MG63 (cell line): ENCODE data around the gene CCDC68. TPM values are rescaled to one million over a fixed set of nuclear protein-coding genes. Genes with fewer than 3 reads are reported as not detected.
"Not testable (repeated sequence)": the region's sequence is repeated elsewhere in the genome, so short reads cannot be mapped to it uniquely, and the experiment has no call there.

ENCODE experiments used
- DNase-seq: peaks from one replicate; pipeline ENCODE4 v3.0.0-alpha.2; 2020
- H3K27me3 ChIP-seq: fragments of 250-450 bp; sonication (Bioruptor Pico); 2 replicates; pipeline ENCODE4 v1.5.1; 2020; ENCODE audit warnings: mild to moderate bottlenecking, moderate library complexity
- H3K36me3 ChIP-seq: fragments of 250-450 bp; sonication (Bioruptor Pico); 2 replicates; pipeline ENCODE4 v1.5.1; 2020; ENCODE audit warnings: mild to moderate bottlenecking, moderate library complexity
- H3K4me3 ChIP-seq: fragments of 250-450 bp; sonication (Bioruptor Pico); 2 replicates; pipeline ENCODE4 v1.5.1; 2020; ENCODE audit warnings: mild to moderate bottlenecking, moderate library complexity
- H3K9me3 ChIP-seq: fragments of 250-450 bp; sonication (Bioruptor Pico); 2 replicates; pipeline ENCODE4 v1.5.1; 2020; ENCODE audit warnings: mild to moderate bottlenecking, moderate library complexity
- total RNA-seq: library from RNA; depleted of rRNA; stranded (reverse); fragments of >200 nt; shearing (Covaris generic); gene quantifications from 2 replicates; pipeline ENCODE4 v1.2.3, GENCODE V29; 2014; ENCODE audit warnings: low replicate concordance

The CCDC68 gene
- total RNA-seq, 1 experiment from 2014 or later: 0.46 TPM

DNA sequence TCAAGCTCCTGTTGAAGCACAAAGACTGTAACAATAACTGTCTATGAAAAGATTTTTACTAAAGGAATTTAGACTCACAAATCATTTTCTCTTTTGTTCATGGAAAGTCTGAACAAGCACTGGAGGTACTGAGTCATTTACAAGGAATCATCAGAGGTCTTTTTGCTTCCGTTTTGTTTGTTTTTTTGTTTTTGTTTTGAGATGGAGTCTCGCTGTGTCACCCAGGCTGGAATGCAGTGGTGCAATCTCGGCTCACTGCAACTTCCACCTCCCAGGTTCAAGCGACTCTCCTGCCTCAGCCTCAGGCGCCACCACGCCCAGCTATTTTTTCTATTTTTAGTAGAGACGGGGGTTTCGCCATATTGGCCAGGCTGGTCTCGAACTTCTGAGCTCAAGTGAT is 9.0 kb upstream of the CCDC68 start:
- not testable (repeated sequence) for H3K27me3 ChIP-seq, H3K4me3 ChIP-seq, H3K9me3 ChIP-seq, H3K36me3 ChIP-seq
- peak; percentile 19 for DNase-seq

- DNase-seq: no peak
- Histone ChIP-seq H3K36me3 (no peaks in the 10 kb centered on the region), H3K4me3 (no peak overlapping the region), H3K27me3 (no peaks in the 10 kb centered on the region), H3K9me3 (no peaks in the 10 kb centered on the region; the same call in 1 of the 2 replicates)
Measured at GRCh38 chr18:54967786-54968185, 8.5 kb upstream of the CCDC68 start.

DNA sequence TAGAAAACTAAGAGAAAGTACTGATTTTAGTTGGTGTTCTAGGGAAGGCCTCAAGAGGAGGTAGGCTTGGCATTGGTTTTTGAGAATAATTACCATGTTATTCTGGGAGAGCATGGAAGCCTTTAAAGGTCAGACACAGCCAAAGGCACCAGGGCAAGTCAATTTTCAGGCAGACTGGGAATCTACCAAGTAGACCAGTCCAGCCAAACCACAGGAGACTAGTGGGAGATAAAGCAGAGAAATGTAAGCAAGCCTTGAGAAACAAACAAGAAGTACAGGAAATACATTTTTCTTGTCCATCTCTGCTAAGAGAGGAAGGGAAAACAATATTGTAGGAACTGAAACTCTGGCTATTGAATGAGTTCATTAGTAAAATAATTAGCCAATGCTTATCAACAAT is 5.5 kb upstream of the CCDC68 start:
- Histone ChIP-seq H3K4me3 (no peak overlapping the region), H3K9me3 (no peaks in the 10 kb centered on the region), H3K36me3 (no peaks in the 10 kb centered on the region), H3K27me3 (no peaks in the 10 kb centered on the region)
- DNase-seq: no peak

DNA sequence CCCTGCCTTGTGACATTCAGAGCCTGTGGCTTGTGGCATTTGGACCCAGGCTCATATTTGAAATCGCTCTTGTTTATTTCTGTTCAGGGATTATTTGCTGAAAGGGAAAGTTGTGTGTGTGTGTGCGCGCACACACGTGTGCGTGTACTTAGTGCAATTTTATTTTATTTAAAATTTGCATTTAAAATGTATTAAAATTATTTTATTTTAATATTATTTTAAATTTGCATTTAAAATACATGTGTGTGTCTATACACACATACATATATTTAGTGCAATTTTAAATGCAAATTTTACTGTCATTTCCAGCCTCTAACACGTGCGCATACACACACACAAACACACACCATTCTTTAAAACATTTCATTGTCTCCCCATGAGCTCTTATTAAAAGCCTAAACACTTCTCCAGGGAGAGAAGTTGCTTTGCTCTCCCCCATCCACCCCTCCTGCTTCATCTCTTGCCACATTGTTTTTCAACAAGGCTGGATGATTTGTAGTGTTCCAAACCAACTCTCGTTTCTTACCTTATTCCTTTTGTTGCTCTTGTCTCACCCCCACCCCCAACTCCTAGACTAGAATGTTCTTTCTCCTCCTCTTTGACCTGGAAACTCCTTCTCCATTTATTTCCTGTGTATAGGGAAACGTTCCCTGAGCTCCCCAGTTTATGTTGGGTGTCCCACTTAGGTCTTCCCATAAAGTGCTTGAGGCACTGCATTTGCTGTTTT is 3.8 kb upstream of the CCDC68 start:
- no peaks in the 10 kb centered on the region for H3K9me3 ChIP-seq
- H3K36me3 ChIP-seq: no peaks in the 10 kb centered on the region
- no peak overlapping the region for H3K4me3 ChIP-seq
- no peak for DNase-seq
- no peaks in the 10 kb centered on the region for H3K27me3 ChIP-seq

GRCh38 chr18:54961868-54962267 is 2.6 kb upstream of the CCDC68 start:
- Histone ChIP-seq H3K36me3 (no peaks in the 10 kb centered on the region), H3K4me3 (no peak overlapping the region), H3K9me3 (no peaks in the 10 kb centered on the region), H3K27me3 (no peaks in the 10 kb centered on the region)
- DNase-seq: no peak

GRCh38 chr18:54961016-54961423 is 1.8 kb upstream of the CCDC68 start:
- no peak for DNase-seq
- Histone ChIP-seq H3K27me3 (no peaks in the 10 kb centered on the region), H3K36me3 (no peaks in the 10 kb centered on the region), H3K4me3 (no peak overlapping the region), H3K9me3 (no peaks in the 10 kb centered on the region)

DNA sequence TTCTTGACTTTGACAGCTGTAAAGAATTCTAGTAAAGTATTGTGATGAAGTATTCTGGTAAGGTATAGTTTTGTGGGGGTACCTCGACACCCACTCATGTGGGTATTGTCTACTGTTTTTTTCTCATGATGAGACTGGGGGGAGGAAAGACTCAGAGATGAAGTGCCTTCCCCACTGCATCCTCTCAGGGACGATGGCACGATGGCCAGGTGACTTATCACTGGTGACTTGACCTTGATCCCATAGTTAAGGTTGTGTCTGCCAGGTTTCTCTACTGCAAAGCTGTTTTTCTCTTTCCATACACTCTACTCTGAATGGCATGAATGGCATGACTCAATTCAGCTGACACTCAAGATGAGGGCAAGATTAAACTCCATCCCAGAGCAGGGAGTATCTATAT is 936 bp upstream of the CCDC68 start:
- Histone ChIP-seq H3K9me3 (no peaks in the 10 kb centered on the region), H3K4me3 (no peak overlapping the region), H3K27me3 (no peaks in the 10 kb centered on the region), H3K36me3 (no peaks in the 10 kb centered on the region)
- no peak for DNase-seq

- H3K36me3 ChIP-seq: no peaks in the 10 kb centered on the region
- no peaks in the 10 kb centered on the region for H3K9me3 ChIP-seq
- H3K27me3 ChIP-seq: no peaks in the 10 kb centered on the region
- no peak overlapping the region for H3K4me3 ChIP-seq
- no peak for DNase-seq
Measured at GRCh38 chr18:54957996-54958395, 1.3 kb downstream of the CCDC68 start.

DNA sequence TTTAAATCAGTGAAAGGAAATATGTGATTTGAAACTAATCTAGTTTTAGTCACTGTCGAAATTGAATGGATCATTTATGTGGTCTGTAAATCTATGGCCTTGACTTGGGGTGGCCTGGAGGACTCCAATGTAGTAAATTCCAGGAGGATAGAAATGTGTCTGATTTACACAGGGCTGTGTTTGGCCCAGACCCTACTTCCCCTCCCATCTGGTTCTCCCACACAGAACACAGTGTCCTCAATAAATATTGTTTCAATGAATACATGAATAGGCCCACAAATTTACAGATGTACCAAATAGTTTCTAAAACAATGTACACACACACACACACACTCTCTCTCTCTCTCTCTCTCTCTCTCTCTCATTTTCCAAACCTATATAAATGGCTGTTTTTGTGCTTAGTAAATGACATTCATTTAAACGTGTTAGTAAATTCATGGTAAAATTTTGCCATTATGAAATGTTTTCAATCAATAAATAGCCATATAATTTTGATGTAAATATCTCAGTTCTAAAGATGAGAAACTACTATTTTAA is 1.9 kb downstream of the CCDC68 start:
- no peak for DNase-seq
- Histone ChIP-seq H3K9me3 (no peaks in the 10 kb centered on the region), H3K4me3 (no peak overlapping the region), H3K27me3 (no peaks in the 10 kb centered on the region), H3K36me3 (no peaks in the 10 kb centered on the region)

DNA sequence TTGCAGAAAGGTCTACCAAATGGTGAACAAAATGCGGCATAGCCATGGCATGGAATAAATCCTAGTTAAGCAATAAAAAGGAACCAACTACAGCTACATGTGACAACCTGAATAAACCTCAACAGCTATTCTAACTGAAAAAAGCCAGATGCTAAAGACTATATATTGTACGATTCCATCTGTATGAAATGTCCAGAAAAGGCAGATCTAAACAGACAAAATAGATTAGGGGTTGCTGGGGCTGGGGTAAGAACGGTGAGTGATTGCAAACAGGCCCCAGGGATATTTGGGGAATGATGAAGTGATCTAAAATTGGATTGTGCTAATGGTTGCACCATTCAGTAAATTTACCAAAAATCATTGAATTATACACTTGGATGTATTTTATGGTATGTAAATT is 2.8 kb downstream of the CCDC68 start:
- H3K36me3 ChIP-seq: no peaks in the 10 kb centered on the region
- no peak overlapping the region for H3K4me3 ChIP-seq
- H3K9me3 ChIP-seq: no peaks in the 10 kb centered on the region
- H3K27me3 ChIP-seq: no peaks in the 10 kb centered on the region
- DNase-seq: no peak

- no peaks in the 10 kb centered on the region for H3K9me3 ChIP-seq
- DNase-seq: no peak
- no peaks in the 10 kb centered on the region for H3K36me3 ChIP-seq
- no peaks in the 10 kb centered on the region for H3K27me3 ChIP-seq
- H3K4me3 ChIP-seq: no peak overlapping the region
Measured at GRCh38 chr18:54952026-54952425, 7.2 kb downstream of the CCDC68 start.

DNA sequence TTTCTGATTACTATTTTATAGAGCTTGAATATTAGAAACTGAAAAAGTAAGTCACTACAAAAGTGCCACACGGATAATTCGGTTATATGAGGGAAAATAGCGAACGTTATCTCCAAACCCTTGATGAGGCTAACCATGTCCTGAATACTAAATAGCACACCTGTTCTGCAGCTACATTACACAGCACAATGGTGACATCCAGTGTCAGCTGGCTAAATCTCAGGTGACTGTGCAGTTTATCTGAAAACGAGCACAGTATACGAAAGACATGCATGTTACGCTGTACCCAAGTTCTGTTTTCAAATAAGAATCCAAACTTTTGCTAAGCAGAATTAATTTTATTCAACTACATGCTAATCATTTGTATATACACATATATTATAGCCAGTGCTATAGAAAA is 9.0 kb downstream of the CCDC68 start:
- no peaks in the 10 kb centered on the region for H3K27me3 ChIP-seq
- no peak for DNase-seq
- no peaks in the 10 kb centered on the region for H3K36me3 ChIP-seq
- H3K4me3 ChIP-seq: no peak overlapping the region
- no peaks in the 10 kb centered on the region for H3K9me3 ChIP-seq

DNA sequence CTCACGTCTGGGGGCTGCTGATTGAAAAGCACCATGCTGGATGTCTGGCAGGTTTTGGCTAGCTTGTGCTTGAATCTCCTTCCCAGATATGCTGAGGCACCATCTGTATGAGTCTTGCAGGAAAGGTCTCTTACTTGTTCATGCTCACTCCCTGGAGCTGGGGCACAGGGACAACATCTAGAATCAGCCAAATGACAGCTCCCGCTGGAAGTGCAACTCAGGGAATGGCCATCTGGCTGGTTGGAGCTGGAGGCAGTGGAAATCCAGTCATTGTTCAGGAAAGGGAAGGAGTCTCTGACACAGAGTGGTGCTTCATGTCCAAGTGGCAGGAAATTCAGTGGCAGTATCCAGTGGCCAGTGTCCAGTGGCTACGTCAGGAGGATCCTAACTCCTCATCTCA is 9.7 kb downstream of the CCDC68 start:
- DNase-seq: no peak
- H3K4me3 ChIP-seq: no peak overlapping the region
- no peaks in the 10 kb centered on the region for H3K9me3 ChIP-seq
- no peaks in the 10 kb centered on the region for H3K36me3 ChIP-seq
- H3K27me3 ChIP-seq: no peaks in the 10 kb centered on the region

DNA sequence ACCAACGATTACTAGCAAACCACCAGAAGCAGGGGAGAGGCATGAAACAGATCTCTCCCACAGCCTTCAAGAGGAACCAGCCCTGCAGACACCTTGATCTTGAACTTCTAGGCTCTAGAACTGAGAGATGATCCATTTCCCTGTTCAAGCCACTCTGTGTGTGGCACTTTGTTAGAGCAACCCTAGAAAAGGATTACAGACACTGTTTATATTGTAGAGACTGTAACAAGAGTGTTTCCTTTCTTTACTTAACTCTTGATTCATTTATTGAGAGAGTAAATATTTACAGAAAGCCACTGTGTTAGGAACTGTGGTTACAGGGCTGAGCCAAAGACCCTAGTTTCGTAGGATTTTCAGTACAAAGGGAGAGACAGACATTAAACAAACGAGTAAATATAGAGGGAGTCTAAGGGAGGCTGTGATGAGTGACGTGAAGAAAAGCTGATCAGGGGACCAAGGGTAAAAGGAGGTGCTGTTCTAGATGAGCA is 10.9 kb downstream of the CCDC68 start:
- no peak for DNase-seq
- Histone ChIP-seq H3K4me3 (no peak overlapping the region), H3K9me3 (no peaks in the 10 kb centered on the region), H3K27me3 (no peaks in the 10 kb centered on the region), H3K36me3 (no peaks in the 10 kb centered on the region)

- no peaks in the 10 kb centered on the region for H3K36me3 ChIP-seq
- no peaks in the 10 kb centered on the region for H3K9me3 ChIP-seq
- H3K27me3 ChIP-seq: no peaks in the 10 kb centered on the region
- no peak for DNase-seq
- H3K4me3 ChIP-seq: no peak overlapping the region
Measured at GRCh38 chr18:54947091-54947490, 12.2 kb downstream of the CCDC68 start.

- peak overlapping the region; percentile 49 for H3K4me3 ChIP-seq
- H3K27me3 ChIP-seq: no peaks in the 10 kb centered on the region
- H3K9me3 ChIP-seq: no peaks in the 10 kb centered on the region
- no peaks in the 10 kb centered on the region for H3K36me3 ChIP-seq
- DNase-seq: peak; percentile 45
Measured at GRCh38 chr18:54946149-54946581, 13.1 kb downstream of the CCDC68 start.

- Histone ChIP-seq H3K9me3 (no peaks in the 10 kb centered on the region), H3K4me3 (peak overlapping the region; percentile 49), H3K36me3 (no peaks in the 10 kb centered on the region), H3K27me3 (no peaks in the 10 kb centered on the region)
- DNase-seq: no peak
Measured at GRCh38 chr18:54945576-54946125, 13.6 kb downstream of the CCDC68 start.

- H3K36me3 ChIP-seq: no peaks in the 10 kb centered on the region
- no peaks in the 10 kb centered on the region for H3K27me3 ChIP-seq
- H3K4me3 ChIP-seq: no peak overlapping the region
- DNase-seq: no peak
- H3K9me3 ChIP-seq: no peaks in the 10 kb centered on the region
Measured at GRCh38 chr18:54942569-54942968, 16.7 kb downstream of the CCDC68 start.
